GM18520 (cell line): ENCODE measurements around the gene DEFB119.
"Not testable (repeated sequence)": the region's sequence is repeated elsewhere in the genome, so short reads cannot be mapped to it uniquely, and the experiment has no call there.

Experiments used
- ATAC-seq: cut with Tn5 transposase; IDR thresholded peaks from one replicate; pipeline ENCODE4 v1.9.1; 2021; ENCODE audit not compliant: unreplicated experiment

The DEFB119 gene, protein sequence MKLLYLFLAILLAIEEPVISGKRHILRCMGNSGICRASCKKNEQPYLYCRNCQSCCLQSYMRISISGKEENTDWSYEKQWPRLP

GRCh38 chr20:31390490-31390889 lies at the start of gene DEFB119:
Gene DEFB119, minus strand, starts transcription at chr20:31390590. Its CDS starts 107 bp downstream, at chr20:31390483.
- no peak for ATAC-seq

DNA sequence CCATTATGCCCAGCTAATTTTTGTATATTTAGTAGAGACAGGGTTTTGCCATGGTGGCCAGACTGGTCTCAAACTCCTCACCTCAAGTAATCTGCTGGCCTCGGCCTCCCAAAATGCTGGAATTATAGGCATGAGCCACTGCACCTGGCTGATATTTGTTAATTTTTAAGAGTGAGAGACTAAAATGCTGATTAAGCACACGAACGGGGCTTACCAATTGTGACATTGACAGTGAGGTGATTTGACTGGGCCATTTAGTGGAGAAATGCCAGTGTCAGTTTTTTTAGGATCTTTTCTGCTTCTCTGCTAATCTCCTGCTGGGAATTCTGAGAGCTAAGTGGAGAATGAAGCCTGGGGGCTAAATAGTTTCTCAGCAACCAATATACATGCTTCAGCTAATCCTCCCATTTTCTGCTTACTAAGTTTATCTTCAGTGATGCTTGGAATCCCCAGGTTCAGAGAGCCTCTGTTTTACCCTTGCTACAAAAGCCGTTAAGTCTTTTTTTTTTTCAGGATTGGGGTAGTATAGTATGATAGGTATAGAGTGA lies 40.3 kb upstream of the DEFB119 start:
- ATAC-seq, result no peak

- ATAC-seq, result not testable (repeated sequence)
Measured at GRCh38 chr20:31427576-31427975, 37.2 kb upstream of the DEFB119 start.

DNA sequence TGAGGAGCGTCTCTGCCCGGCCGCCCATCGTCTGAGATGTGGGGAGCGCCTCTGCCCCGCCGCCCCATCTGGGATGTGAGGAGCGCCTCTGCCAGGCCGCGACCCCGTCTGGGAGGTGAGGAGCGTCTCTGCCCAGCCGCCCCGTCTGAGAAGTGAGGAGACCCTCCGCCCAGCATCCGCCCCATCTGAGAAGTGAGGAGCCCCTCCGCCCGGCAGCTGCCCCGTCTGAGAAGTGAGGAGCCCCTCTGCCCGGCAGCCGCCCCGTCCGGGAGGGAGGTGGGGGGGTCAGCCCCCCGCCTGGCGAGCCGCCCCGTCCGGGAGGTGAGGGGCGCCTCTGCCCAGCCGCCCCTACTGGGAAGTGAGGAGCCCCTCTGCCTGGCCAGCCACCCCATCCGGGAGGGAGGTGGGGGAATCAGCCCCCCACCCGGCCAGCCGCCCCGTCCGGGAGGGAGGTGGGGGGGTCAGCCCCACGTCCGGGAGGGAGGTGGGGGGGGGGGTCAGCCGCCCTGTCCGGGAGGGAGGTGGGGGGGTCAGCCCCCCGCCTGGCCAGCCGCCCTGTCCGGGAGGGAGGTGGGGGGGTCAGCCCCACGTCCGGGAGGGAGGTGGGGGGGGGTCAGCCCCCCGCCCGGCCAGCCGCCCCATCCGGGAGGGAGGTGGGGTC lies 36.6 kb upstream of the DEFB119 start:
- ATAC-seq, result not testable (repeated sequence)

DNA sequence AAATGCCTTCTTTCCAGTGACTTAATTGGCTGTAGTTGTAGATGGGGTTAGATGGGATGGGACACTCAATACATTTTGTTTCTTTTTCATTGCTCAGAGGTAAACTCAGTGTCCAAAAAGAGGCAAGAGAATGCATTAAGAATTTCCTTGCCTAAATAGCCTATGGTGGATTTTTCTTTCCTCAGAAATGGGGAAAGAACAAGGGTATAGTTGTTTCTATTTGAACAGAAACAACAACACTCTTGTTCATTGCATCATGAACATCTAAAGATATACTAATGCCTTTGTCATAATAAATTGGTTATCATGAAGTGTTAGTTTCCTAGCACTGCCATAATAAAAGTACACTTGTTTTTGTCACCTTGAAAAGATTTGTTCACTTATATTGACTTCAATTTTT lies 35.4 kb upstream of the DEFB119 start:
- no peak for ATAC-seq

GRCh38 chr20:31418307-31418706 lies 27.9 kb upstream of the DEFB119 start:
- no peak for ATAC-seq

DNA sequence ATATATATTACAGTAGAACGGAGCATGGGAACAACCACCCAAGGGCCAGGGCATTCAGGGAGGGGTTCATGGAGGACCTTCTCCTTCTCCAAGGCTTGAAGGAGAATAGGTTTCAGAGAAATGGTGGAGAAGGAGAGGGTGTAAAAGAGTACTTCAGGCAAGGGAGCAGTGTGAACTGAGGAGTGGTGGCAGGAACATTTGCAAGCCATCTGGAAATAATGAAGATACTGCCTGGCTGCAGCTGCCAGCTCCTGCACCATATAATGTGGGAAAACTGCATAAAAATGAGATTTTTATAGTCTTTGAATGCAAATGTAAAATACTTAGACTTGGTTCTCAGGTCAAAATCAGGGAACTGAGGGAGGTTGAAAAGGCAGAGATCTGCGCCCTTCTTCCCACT lies 25.3 kb upstream of the DEFB119 start:
- no peak for ATAC-seq

GRCh38 chr20:31414381-31414780 lies 24.0 kb upstream of the DEFB119 start:
- ATAC-seq, result no peak

- no peak for ATAC-seq
Measured at GRCh38 chr20:31410011-31410410, 19.6 kb upstream of the DEFB119 start.

- ATAC-seq, result no peak
Measured at GRCh38 chr20:31406115-31406514, 15.7 kb upstream of the DEFB119 start, which contains the start of gene DEFB121. Gene DEFB121, minus strand, starts transcription at chr20:31406215. Its CDS starts 63 bp downstream, at chr20:31406152.

GRCh38 chr20:31403886-31404285 lies 13.5 kb upstream of the DEFB119 start:
- no peak for ATAC-seq

DNA sequence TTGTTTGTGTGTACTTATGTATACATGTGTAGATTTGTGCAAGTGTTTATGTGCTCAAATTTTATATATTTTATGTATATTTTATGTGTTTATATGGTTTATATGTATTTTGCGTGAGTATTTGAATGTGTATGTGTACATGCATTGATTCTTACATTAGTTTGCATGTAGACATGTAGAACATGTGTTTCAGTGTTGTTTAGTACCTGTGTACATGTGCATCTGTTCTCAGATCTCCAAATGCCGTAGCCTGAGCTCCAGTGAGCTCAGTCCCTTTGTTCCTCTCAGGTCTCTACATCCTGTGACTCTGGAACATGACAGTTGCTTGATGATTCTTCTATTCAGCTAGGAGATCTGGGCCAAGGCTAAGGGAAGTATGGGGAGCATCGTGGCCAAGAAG lies 4.5 kb upstream of the DEFB119 start:
- no peak for ATAC-seq

DNA sequence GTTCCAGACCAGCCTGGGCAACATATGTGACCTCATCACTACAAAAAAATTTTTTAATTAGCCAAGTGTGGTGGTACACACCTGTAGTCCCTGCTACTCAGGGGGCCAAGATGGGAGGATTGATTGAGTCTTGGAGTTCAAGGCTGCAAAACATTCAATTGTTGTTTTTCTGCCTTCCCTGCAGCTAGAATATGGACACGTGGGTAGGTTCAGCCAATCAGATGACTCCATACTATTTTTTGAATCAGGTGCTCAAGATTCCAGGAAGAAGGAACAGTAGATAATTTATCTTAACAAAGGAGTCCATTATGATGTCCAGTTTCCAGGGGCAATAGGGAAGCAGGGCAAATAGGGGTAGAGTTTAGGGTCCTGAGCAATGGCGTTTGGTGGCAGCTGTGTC lies 2.4 kb upstream of the DEFB119 start:
- no peak for ATAC-seq

DNA sequence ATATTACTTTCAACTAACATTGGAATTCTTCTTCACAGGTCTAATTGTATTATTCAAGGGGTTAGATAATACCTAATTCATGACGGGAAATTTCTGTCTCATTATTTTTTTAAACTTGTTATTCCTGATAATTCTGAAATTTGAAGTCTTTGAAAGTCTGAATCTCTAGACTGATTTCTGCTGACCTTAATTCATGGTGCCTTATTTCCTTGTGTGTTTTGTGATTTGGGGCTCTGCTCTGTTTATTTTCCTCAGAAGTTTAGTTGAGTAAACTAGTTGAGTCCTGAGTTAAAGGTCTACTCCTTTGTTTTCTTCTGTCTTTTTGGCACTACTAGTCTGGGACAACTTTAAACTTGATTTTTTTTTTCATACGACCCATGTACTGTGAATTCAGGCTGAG lies 16.0 kb downstream of the DEFB119 start:
- ATAC-seq, result no peak

GRCh38 chr20:31368301-31368700 lies 22.1 kb downstream of the DEFB119 start, which contains the start of gene DEFB118:
Gene DEFB118, plus strand, starts transcription at chr20:31368601. Its CDS starts 50 bp downstream, at chr20:31368651.
- ATAC-seq, result no peak

- ATAC-seq, result not testable (repeated sequence)
Measured at GRCh38 chr20:31364272-31364671, 26.1 kb downstream of the DEFB119 start.

- ATAC-seq, result no peak
Measured at GRCh38 chr20:31363295-31363694, 27.1 kb downstream of the DEFB119 start.

DNA sequence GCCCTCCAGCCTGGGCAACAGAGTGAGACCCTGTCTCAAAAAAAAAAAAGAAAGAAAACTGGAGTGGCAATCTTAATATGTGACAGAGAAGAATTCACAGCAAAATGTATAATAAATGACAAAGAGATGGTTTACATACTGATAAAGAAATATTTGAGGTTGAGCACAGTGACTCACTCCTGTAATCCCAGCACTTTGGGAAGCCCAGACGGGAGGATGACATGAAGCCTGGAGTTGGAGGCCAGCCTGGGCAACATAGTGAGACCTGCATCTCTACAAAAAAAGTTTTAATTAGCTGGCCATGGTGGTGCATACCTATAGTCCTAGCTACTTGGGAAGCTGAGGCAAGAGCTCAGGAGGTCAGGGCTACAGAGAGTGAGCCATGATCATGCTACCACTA lies 34.4 kb downstream of the DEFB119 start:
- ATAC-seq, result no peak

DNA sequence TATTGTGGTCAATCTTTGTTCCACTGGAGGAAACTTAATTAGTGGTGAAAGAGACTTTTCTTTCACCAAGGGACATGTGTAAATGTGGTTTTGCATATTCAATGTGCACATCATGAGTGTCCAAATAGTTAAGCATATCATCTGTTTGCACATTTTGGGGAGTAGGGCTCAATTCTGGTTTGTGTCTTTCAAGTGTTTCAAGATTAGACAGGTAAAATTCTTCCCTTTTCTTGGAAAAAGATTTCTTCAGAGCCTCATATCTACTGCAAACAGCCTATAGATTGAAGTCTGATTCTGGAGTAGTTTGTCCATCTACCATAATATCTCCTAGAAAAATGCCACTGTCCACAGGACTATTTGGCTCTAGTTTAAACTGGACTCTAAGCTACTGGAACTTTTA lies 48.9 kb downstream of the DEFB119 start:
- no peak for ATAC-seq

GRCh38 chr20:31330893-31331292 lies 59.5 kb downstream of the DEFB119 start:
- ATAC-seq, result no peak
